Measurements from ENCODE around the gene APOE.

APOE gene

GRCh38 chr19:44958090-44958489 is 52.5 kb downstream of the APOE start:
- POLR2A ChIA-PET, result no interaction called here
- no peak for TF ChIP-seq CTCF (IDR thresholded peaks at IDR 0.05; ENCODE audit: control extremely low read depth, extremely low read depth, low read depth, missing control alignments)
- DNase-seq (ENCODE audit: extremely low spot score), result no peak
- CTCF ChIA-PET, result interaction anchor here (1.0 to 11.1 kb wide), 7 partner anchors 10 to 107 kb away, joined by 3 to 95 read pairs (median 3); partner anchors contain the start of gene APOE

All from GM10248 (cell line).